MG63 (cell line): ENCODE results near the gene CBARP. TPM values are rescaled to one million over a fixed set of nuclear protein-coding genes. Genes with fewer than 3 reads are reported as not detected.
A peak's percentile ranks its signal among the peaks of the same experiment; 100 is the strongest.
"Not testable (repeated sequence)": the region's sequence is repeated elsewhere in the genome, so short reads cannot be mapped to it uniquely, and the experiment has no call there.

ENCODE experiments used
- DNase-seq: peaks from one replicate; pipeline ENCODE4 v3.0.0-alpha.2; 2020
- H3K27me3 ChIP-seq: fragments of 250-450 bp; sonication (Bioruptor Pico); 2 replicates; pipeline ENCODE4 v1.5.1; 2020; ENCODE audit warnings: mild to moderate bottlenecking, moderate library complexity
- H3K36me3 ChIP-seq: fragments of 250-450 bp; sonication (Bioruptor Pico); 2 replicates; pipeline ENCODE4 v1.5.1; 2020; ENCODE audit warnings: mild to moderate bottlenecking, moderate library complexity
- H3K4me3 ChIP-seq: fragments of 250-450 bp; sonication (Bioruptor Pico); 2 replicates; pipeline ENCODE4 v1.5.1; 2020; ENCODE audit warnings: mild to moderate bottlenecking, moderate library complexity
- H3K9me3 ChIP-seq: fragments of 250-450 bp; sonication (Bioruptor Pico); 2 replicates; pipeline ENCODE4 v1.5.1; 2020; ENCODE audit warnings: mild to moderate bottlenecking, moderate library complexity
- total RNA-seq: library from RNA; depleted of rRNA; stranded (reverse); fragments of >200 nt; shearing (Covaris generic); gene quantifications from 2 replicates; pipeline ENCODE4 v1.2.3, GENCODE V29; 2014; ENCODE audit warnings: low replicate concordance

CBARP gene
- total RNA-seq, 1 experiment from 2014 or later = 0.30 TPM

GRCh38 chr19:1220477-1220930 lies 17.3 kb downstream of the CBARP start:
- H3K36me3 ChIP-seq = peaks cover 5% of the 10 kb centered on the region
- no peak for DNase-seq

DNA sequence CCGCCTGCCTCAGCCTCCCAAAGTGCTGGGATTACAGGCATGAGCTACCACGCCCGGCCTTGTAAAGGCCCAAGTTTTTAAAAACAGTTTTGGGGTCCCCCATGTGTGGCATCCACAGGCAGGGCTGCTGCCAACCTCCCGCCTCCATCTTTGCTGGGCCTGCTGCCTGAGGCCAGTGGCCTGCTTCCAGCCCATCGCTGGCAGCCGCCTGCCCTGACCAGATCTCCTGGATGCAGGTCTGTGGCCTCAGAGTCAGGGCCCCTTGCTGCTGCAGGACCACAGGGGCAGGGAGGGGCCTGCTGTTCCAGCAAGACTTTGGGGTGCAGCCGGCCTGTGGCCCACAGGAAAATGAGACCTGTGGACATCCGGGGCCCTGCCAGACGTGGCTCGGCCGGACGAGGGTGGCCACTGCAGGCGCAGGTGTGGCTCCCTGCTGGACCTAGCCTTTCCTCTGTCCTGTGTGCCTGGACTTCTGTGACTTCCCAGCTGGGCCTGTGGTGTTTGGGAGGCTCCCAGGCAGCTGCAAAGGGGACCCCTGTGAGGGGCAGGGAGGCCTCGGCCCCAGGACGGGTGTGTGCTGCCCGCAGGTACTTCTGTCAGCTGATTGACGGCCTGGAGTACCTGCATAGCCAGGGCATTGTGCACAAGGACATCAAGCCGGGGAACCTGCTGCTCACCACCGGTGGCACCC lies 17.9 kb downstream of the CBARP start:
- H3K27me3 ChIP-seq = no peaks in the 10 kb centered on the region
- H3K36me3 ChIP-seq = peaks cover 5% of the 10 kb centered on the region
- H3K9me3 ChIP-seq = no peaks in the 10 kb centered on the region
- DNase-seq = no peak
- no peak overlapping the region for H3K4me3 ChIP-seq

More at GRCh38 chr19:1220477-1220930, 17.3 kb downstream of the CBARP start:
- Histone ChIP-seq H3K4me3 (no peak overlapping the region), H3K27me3 (no peaks in the 10 kb centered on the region), H3K9me3 (no peaks in the 10 kb centered on the region)

DNA sequence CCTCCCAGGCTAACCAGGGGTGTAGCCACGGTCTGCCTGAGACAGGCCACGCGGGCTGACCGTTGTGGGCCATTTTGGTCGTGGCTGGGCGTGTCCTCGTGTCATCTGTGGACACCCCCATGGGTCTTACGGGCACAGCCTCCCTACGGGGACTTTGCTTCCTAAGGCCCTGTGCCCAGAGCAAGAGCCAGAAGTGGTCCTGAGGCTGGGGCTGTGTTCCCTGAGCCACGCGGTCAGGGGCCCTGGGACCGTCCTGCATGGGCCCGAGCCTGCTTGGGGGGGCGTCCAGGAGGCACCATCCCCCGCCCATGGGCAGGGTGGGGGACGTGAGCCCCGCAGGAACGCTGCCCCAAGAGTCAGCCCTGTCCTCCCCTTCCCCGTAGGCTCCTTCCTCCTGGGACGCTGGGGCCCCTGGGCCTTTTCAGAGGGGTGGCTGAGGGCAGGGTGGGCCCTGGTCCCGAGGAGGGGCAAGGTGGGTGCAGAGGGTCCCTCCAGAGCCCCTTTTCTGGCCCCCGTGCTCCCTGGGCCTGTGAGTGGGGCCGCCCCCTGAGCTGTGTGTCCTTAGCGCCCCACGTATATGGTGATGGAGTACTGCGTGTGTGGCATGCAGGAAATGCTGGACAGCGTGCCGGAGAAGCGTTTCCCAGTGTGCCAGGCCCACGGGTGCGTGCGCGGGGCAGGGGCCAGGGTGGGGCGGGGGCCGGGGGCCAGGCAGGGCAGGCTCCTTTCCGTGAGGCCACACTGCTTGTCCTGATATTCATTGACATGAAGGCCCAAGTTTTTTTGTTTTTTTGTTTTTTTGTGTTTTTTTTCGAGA lies 18.8 kb downstream of the CBARP start:
- Histone ChIP-seq H3K4me3 (no peak overlapping the region), H3K27me3 (no peaks in the 10 kb centered on the region), H3K36me3 (peaks cover 7% of the 10 kb centered on the region), H3K9me3 (no peaks in the 10 kb centered on the region)
- no peak for DNase-seq

GRCh38 chr19:1217366-1217765 lies 20.4 kb downstream of the CBARP start:
- no peaks in the 10 kb centered on the region for H3K27me3 ChIP-seq
- no peak for DNase-seq
- H3K36me3 ChIP-seq = peaks cover 10% of the 10 kb centered on the region
- H3K4me3 ChIP-seq = no peak overlapping the region
- H3K9me3 ChIP-seq = no peaks in the 10 kb centered on the region

GRCh38 chr19:1216756-1217155 lies 21.0 kb downstream of the CBARP start:
- no peak for DNase-seq
- Histone ChIP-seq H3K27me3 (no peaks in the 10 kb centered on the region), H3K9me3 (no peaks in the 10 kb centered on the region), H3K4me3 (no peak overlapping the region), H3K36me3 (peaks cover 10% of the 10 kb centered on the region)

- Histone ChIP-seq H3K9me3 (no peaks in the 10 kb centered on the region), H3K27me3 (no peaks in the 10 kb centered on the region), H3K36me3 (peaks cover 5% of the 10 kb centered on the region), H3K4me3 (no peak overlapping the region)
- peak; percentile 68 for DNase-seq
Observed at GRCh38 chr19:1214862-1215731, 22.7 kb downstream of the CBARP start.

DNA sequence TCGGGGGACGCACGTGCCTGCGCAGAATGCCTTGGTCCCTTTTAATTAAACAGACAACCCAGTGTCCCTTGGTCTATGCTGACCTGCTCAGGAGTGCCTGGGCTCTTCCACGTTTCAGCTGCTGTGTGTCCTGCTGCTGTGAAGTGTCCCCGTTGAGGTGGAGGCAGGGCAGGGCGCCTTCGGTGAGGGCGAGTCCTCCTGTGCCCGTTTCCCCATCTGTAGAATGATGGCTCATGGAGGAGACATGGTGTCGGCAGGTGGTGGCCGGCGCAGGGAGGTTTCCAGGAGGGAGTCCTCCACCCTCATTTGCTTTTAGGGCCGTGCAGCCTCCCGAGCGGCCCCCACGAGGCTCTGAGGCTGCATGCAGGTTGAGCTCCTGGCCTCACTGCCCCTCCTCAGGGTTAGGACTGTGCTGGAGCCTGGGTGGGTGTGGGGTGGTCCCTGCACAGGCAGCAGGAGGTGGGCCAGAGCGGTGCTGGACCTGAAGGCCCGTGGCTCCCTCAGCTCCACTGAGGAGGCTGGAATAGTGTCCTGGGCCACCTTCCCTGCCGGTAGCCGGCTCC lies 23.4 kb downstream of the CBARP start:
- Histone ChIP-seq H3K9me3 (no peaks in the 10 kb centered on the region), H3K27me3 (no peaks in the 10 kb centered on the region), H3K4me3 (no peak overlapping the region), H3K36me3 (peaks cover 5% of the 10 kb centered on the region)
- DNase-seq = no peak

DNA sequence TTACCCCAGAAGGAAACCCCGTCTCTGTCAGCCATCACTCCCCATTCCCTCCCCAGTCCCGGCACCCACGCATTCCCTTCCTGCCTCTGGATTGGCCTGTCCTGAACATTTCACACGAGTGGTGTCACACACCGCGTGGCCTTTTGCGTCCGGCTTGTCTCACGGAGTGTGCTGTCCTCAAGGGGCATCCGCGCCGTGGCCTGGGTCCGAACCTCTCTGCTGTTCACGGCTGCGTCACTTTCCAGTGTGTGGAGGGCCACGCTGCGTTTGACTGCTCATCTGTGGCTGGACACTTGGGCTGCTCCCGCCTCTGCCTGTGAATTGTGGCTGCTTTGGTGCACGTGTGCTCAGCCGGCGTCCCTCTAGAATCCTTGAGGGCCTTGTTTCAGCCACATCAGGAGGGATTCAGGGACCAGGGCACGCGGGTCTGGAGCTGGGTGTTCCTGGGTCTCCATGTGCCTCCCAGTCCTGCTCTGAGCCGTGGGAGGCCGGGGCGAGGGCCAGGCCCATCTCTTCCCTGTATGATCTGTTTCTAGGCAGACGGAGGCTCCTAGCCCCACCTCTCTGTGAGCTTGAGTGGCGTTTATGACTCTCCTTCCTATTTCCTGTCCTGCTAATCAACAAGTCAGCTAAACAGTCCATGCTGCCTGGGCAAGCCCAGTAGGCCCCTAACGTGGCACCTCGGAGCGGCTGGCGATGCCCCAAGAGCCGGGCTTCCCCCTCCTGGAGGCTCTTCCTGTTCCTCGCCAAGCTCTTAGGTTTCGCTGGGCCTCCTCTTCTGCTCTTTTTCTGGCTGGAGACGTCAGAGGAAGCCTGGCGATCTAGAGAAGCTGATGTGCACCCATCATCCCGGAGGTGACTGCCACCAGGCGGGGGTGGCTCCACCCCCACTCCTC lies 24.2 kb downstream of the CBARP start:
- Histone ChIP-seq H3K4me3 (no peak overlapping the region), H3K27me3 (no peaks in the 10 kb centered on the region), H3K36me3 (peaks cover 5% of the 10 kb centered on the region), H3K9me3 (no peaks in the 10 kb centered on the region)
- peak; percentile 72 for DNase-seq

GRCh38 chr19:1211494-1212234 lies 26.1 kb downstream of the CBARP start:
- Histone ChIP-seq H3K27me3 (no peaks in the 10 kb centered on the region), H3K4me3 (no peak overlapping the region), H3K36me3 (peaks cover 8% of the 10 kb centered on the region), H3K9me3 (no peaks in the 10 kb centered on the region)
- no peak for DNase-seq

DNA sequence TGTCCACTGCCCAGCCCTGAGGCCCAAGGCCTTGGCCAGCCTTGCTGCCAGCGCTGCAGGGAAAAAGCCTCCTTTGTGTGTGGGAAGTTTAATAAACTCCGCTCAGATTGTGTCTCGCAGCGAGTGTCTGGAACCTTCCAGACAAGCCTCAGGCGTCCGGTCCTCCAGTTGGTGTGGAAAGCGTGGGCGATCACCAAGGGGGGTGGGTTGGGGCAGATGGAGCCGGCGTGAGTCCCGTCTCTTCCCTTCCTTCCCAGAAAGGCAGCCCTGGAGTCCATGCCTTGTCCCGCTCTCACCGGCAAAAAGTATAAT lies 27.6 kb downstream of the CBARP start:
- Histone ChIP-seq H3K36me3 (peaks cover 8% of the 10 kb centered on the region), H3K9me3 (no peaks in the 10 kb centered on the region), H3K4me3 (no peak overlapping the region), H3K27me3 (no peaks in the 10 kb centered on the region)
- no peak for DNase-seq

- DNase-seq, H3K36me3 ChIP-seq, H3K4me3 ChIP-seq, H3K9me3 ChIP-seq, H3K27me3 ChIP-seq: not testable (repeated sequence)
Observed at GRCh38 chr19:1208830-1209229, 29.0 kb downstream of the CBARP start.

DNA sequence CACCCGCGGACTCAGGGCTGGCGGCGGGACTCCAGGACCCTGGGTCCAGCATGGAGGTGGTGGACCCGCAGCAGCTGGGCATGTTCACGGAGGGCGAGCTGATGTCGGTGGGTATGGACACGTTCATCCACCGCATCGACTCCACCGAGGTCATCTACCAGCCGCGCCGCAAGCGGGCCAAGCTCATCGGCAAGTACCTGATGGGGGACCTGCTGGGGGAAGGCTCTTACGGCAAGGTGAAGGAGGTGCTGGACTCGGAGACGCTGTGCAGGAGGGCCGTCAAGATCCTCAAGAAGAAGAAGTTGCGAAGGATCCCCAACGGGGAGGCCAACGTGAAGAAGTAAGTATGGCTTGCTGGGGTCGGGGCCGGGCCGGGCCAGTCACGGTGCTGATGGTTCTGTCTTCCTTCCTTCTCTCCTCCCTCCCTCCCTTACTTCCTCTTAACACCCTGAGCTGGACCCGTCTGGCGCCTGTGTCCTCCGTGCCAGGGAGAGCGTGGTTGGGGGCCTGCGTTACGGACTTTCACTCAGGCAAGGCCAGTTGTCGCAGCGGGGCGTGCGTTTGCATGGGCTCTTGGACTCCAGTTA lies 30.8 kb downstream of the CBARP start:
- Histone ChIP-seq H3K9me3 (no peaks in the 10 kb centered on the region), H3K4me3 (peak overlapping the region; percentile 57), H3K36me3 (peaks cover 2% of the 10 kb centered on the region; the same call in 1 of the 2 replicates), H3K27me3 (no peaks in the 10 kb centered on the region)
- DNase-seq = no peak

DNA sequence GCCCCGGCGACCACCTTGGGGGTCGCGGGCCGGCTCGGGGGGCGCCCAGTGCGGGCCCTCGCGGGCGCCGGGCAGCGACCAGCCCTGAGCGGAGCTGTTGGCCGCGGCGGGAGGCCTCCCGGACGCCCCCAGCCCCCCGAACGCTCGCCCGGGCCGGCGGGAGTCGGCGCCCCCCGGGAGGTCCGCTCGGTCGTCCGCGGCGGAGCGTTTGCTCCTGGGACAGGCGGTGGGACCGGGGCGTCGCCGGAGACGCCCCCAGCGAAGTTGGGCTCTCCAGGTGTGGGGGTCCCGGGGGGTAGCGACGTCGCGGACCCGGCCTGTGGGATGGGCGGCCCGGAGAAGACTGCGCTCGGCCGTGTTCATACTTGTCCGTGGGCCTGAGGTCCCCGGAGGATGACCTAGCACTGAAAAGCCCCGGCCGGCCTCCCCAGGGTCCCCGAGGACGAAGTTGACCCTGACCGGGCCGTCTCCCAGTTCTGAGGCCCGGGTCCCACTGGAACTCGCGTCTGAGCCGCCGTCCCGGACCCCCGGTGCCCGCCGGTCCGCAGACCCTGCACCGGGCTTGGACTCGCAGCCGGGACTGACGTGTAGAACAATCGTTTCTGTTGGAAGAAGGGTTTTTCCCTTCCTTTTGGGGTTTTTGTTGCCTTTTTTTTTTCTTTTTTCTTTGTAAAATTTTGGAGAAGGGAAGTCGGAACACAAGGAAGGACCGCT lies 31.5 kb downstream of the CBARP start:
- DNase-seq = no peak

More for the DNA sequence above, 31.5 kb downstream of the CBARP start:
- no peaks in the 10 kb centered on the region for H3K27me3 ChIP-seq
- H3K36me3 ChIP-seq = peaks cover 2% of the 10 kb centered on the region; the same call in 1 of the 2 replicates
- H3K9me3 ChIP-seq = no peaks in the 10 kb centered on the region
- H3K4me3 ChIP-seq = peak overlapping the region; percentile 57
